ENCODE measurements around the gene RASSF7.
A peak's percentile ranks its signal among the peaks of the same experiment; 100 is the strongest.

Gene RASSF7

DNA sequence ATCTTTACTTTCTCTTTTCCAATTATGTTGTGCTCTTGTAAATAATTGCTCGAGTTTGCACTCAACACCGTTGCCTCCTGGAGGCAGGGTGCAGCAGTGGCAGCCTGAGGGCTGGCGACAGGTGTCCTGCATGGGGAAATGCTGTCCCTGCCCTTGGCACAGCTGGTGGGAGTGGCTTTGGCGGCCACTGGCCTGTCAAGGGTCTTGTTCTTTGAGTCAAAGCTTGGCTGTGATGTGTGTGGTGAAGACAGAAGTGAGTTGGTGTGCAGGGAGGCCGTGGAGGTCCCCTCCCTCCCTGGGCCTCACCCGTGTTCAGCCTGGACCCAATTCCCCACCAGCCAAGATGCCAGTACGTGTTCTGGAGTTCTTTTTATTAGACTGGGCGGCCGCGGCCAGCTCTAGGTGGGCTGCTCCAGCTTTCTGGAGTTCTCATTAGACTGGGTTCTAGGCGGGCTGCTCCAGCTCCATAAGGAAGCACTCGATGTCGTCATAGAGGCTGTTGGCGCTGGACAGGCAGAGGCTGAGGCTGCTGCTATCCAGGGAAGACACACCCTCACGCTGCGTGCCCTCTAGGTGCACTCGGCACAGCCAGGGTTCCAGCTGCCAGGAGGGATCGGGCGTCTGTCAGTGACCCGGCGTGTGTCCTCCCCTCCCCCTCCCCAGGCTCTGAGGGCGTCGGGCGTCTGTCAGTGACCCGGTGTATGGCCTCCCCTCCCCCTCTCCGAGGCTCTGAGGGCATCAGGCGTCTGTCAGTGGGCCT, 51.6 kb downstream of the RASSF7 start:
- DNase-seq, result peak; percentile 6

DNA sequence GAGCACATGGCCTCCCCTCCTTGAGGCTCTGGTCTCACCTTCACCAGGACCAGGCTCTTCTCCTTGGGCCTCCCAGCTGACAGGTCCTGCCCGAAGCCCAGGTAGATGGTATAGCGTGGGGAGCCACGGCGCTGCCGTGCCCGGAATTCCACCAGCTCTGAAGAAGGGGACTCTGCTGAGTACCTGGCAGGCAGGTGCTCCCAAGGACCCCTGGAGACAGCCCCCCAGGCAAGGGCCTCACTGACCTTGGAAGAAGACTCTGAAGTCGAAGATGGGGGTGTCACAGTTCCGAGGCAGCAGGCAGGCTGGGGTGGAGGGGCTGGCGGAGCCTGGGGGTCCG, 52.2 kb downstream of the RASSF7 start:
- no peak for DNase-seq

DNA sequence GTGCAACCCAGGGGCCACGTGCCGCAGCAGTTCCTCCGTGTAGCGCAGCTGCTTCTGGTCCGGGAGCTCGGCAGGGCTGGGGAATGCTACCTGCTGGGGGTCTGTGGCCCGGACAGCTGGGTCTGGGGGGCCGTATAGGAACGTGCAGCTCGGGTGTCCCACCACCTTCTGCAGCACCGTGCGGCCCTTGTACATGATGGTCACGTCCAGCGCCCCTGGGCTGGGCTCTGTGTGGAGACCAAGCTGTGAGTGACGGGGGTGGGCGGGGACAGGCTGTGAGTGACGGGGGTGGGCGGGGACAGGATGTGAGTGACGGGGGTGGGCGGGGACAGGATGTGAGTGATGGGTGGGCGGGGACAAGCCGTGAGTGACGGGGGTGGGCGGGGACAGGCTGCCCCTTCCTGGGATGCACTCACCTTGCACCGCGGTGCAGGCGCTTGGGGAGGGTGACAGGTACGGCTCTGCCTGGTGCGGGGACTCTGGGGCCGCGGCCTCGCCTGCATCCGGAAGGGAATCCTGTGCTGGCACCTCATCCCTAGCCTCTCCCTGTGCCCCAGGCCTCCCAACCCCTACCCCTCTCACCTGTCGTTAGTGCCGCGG, 52.7 kb downstream of the RASSF7 start:
- no peak for DNase-seq

Data from NCI-H2029 treated with DMSO at 0.1 percent for 48 hours (cell line).